ENCODE measurements around the gene CCL20.

GRCh38 chr2:227789803-227790202 is 23.8 kb upstream of the CCL20 start:
- TF ChIP-seq CTCF (IDR thresholded peaks at IDR 0.05) (no peak), POLR2A (IDR thresholded peaks at IDR 0.05) (no peak), POLR2AphosphoS5 (IDR thresholded peaks at IDR 0.05) (no peak), EP300 (IDR thresholded peaks at IDR 0.05) (no peak)

Data from suprapubic skin (tissue), 4 donors.